ENCODE data around the gene HEXB.
"Not testable (repeated sequence)": the region's sequence is repeated elsewhere in the genome, so short reads cannot be mapped to it uniquely, and the experiment has no call there.

The HEXB gene

DNA sequence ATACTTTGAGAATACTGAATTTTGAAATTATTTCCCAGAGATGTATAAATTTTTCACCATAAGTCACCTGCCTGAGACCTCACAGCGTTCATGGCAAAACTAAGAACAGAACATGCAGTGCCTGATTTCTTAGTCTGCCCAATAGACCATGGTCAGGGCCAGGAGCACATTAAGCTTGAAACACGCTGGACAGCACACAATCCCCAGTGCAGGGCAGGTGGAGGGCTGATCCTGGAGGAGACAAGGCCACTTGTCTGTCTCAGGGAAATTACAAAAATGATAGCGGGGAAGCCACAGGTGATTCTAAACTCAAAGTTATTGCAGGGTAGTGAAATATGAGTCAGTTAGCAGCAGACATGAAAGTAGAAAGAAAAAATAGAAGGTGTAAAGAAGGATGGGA is 25.9 kb upstream of the HEXB start:
- DNase-seq (ENCODE audit: low read depth) = no peak

DNA sequence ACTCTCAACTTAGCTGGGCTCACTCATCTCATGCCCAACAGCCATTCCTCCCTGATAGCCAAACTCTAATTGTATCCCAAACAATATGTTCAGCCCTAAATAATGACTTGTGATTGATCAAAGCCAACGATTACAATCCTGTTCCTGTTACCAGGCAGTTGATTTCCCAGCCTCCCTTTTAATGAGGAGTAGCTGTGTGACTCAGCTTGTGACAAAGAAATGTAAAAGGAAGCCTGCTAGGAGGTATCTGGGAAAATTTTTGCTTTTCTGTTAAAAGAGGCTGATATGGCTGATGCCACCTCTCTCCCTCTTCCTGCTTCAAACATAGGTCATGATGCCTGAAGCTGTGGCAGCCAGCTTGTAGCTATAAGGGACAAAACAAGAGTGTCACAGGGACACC is 24.9 kb upstream of the HEXB start:
- DNase-seq (ENCODE audit: low read depth) = no peak

DNA sequence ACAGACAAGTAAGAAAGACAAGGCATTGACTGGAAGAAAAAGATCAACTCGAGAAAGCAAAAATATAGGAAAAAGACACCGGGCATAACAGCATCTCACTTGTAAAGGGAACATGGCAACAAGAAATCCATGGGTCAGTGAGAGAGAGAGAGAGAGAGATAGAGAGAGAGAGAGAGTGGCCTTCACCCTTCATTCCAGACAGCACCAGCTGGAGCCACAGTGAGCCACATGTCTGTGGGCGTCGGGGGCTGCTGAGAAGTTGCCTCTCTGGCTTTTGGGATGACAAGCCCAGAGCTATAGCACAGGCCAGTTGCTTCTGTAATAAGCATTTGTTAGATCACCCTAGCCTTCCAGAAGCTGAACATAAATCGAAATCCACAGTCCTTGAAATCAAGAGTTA is 24.2 kb upstream of the HEXB start:
- DNase-seq (ENCODE audit: low read depth) = no peak

DNA sequence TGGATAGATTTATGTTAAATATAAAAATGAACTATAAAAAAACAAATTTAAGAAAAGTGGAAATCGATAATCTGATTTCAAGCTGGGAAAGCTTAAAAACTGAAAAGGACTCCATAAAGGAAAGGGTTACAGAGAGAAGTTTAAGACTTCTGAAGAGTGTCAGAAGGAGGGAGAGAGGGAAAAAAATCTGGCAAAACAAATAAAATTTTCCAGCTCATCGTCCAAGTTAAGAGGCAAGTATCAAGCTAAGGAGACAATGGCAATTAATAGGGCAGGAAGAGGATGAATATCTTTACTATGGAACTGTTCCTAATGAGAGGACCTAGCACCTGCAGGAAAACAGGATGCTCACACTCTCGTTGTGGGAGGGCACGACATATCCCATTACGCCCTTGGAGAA is 20.5 kb upstream of the HEXB start:
- DNase-seq (ENCODE audit: low read depth) = no peak

DNA sequence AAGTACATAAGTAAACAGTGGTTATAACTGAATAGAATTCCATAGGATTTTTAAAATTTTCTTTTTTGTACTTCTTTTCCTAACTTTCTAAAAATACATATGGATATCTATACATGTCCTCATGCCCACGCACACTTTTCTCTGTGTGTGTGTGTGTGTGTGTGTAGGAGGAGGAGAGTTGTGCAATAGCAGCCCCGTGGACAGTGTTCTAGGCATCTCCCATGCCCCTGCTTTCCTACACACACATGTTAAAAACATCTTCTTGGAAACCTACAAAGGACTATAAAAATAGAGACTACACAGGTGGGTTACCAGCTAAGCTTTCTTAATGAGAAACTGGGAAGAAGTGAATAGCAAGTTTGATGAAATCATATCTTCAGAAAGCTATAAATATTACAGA is 19.8 kb upstream of the HEXB start:
- DNase-seq (ENCODE audit: low read depth) = no peak

DNA sequence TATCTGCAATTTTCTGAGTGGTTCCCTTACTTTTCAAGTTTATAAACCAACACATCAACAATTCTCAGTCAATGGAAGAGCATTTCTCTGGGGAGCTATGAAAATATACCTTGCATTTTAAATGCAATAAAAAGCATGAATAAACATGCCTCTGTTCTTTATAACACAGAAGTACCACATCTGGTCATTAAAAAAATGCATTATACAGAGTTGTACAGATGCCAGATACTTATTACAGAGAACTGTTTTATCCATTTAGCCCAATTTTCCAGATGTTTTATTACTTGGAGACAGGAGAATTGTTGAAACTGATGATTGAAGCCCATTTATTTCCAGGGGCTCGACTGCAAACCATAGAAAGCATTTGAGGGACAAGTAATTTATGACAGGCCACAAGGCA is 19.2 kb upstream of the HEXB start:
- no peak for DNase-seq (ENCODE audit: low read depth)

DNA sequence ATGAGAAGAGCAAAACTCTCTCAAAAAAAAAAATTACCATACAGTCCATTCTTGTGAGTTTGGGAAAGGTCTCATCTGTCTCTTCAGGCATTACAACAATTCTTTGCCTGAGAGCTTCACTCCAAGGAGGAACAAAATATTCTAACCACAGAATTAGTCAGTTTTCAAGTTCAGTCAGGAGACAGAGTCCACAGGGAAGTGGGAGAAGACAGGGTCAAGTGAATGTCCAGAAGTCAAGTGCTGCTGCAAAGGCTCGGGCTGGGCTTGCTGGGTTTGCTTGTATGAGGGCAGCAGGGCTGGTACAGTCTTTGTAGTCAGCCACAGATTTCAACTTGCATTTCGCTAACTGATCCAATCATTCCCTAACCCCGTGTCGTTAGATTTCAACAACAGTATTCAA is 17.6 kb upstream of the HEXB start:
- no peak for DNase-seq (ENCODE audit: low read depth)

DNA sequence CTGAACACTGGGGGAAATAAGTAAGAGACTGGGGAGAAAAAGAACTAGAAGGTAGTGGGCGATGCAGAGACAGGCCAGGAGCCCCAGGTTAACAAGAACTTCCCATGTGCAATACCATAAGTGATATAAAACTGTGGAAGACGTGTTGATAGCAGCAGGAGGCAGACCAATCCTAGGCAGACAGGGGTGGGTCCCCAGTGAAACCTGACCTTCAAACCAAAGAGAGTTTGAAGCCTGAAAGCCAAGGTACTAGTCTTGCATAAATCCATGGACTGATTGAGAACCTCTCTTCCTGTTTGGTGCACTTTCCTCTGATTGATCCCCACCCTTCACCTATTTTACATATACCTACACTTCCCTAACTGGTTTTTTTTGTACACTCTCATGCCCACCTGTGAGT is 15.2 kb upstream of the HEXB start:
- DNase-seq (ENCODE audit: low read depth) = no peak

DNA sequence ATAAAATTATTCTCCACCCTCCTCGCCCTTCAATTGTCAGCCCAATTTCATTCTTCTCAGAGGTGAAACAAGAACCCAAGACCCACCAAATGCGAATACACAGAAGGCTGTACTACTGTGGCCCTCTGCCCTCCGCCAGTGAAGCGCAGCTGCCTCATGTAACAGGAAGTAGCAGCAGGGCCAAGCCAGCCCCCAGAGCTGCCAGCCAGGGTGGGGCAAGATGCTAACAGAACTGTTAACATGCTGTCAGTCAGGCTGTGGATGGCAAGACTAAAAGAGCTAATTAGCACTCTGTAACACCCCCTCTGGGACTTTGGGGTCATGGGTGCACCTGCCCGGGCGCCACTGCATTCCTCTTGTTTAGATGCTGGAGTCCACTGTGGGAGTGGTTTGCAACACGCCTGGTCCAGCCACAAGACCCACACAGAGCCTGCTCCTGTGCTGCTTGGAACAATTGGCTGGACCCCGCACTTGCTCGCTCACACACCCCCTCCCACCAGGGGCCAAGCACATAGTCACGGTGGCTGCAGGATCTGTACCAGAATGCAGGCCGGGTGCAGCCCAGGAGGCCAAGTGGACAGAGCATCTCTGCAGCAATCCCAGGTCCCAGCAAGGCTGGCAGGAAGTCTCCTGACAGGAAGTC is 14.5 kb upstream of the HEXB start:
- no peak for DNase-seq (ENCODE audit: low read depth)

DNA sequence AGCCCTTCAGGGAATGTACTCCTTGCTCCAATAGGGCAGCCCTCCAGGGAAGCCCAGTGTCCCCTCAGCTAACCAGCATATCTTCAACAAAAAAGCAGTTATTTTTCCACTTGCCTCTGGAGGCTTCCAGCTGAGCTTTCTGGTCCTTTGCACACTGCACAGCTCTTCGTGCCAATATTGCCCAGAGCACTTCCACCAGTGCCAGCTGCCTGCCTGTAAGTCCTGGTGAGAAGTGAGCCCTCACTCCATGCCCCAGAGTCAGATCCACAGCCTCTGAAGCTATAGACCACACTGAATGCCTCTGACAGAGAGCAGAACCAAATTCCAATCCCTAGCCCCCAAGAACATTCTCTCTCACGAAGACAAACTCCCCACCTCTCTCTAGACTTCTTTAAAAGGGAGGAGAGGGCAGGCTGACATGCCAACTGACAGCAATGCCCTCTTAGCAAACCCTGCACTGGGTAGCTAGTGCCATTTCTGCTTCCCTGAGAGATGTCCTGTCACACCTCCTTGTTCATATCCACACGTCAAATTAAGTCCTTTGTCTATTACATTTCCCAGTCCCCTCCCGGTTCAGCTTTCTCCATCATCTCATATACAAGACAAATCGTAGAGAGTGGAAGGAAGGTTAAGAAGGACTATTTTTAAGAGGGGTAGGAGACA is 12.7 kb upstream of the HEXB start:
- no peak for DNase-seq (ENCODE audit: low read depth)

DNA sequence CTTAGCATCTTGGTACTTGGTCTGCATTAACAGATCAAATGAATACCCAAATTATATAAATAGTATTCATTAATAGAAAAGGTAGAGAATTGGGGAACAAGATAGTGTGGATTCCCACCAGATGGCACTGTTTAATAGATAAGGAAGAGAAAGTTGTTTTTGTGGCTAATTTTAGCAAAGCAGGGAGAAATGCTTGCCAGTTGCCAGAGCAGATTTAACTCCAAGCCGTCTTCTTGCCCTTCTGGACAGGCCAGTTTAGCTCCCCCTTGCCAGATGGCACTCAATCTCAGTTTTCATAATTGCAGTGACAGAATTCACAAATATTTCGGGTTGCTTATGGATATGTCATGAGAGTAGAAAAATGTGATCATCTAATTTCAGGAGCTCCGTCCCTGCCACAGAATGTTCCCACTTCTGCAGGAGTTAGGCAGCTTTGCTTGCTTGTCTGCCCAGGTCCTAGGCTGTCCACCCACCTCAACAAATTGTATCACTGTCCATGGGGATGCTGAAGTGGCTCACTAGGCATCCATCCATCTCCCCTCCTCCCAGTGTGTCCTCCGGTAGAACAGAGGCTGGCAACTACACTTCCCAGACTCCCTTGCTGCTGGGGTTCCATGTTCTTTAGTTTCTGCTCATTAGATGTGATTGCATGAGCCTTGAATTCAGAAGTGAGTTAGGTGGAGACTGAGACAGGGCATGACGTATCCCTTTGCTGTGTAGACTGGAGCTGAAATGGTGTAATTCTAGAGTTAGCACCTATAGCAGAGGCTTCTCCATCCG is 11.8 kb upstream of the HEXB start:
- DNase-seq (ENCODE audit: low read depth) = no peak

DNA sequence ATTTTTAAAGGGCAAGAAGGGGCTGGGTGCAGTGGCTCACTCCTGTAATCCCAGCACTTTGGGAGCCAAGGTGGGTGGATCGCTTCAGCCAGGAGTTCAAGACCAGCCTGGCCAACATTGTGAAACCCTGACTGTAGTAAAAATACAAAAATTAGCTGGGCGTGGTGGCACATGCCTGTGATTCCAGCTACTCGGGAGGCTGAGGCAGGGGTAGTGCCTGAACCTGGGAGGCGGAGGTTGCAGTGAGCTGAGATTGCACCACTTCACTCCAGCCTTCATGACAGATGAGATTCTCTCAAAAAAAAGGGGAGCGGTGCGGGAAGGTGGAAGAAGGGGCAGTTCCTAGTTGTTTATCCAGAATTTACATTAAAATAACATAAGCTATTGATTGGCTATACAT is 8.6 kb upstream of the HEXB start:
- not testable (repeated sequence) for DNase-seq (ENCODE audit: low read depth)

DNA sequence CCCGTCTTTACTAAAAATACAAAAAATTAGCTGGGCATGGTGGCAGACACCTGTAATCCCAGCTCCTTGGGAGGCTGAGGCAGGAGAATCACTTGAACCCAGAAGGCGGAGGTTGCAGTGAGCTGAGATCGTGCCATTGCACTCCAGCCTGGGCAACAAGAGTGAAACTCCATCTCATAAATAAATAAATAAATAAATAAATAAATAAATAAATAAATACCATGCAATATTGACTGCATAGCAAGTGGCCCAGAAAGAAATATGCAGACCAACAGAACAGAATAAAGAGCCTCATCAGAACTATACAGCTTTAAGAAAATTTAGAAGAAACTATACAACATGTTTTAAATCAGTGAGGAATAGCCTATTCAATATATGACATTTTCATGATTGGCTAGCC is 6.9 kb upstream of the HEXB start:
- not testable (repeated sequence) for DNase-seq (ENCODE audit: low read depth)

DNA sequence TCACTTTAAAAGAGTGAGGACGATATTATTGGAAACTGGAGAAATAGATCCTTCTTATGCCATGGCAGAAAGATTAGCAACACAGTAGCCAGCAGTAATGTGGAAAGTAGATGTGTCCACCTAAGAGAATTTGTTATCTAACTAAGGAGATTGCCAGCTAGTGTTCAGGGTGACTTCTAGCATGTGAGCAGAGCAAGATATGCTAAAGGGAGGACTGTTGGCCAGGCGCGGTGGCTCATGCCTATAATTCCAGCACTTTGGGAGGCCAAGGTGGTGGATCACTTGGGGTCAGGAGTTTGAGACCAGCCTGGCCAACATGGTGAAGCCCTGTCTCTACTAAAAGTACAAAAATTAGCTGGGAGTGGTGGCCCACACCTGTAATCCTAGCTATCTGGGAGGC is 5.7 kb upstream of the HEXB start:
- DNase-seq (ENCODE audit: low read depth) = not testable (repeated sequence)

DNA sequence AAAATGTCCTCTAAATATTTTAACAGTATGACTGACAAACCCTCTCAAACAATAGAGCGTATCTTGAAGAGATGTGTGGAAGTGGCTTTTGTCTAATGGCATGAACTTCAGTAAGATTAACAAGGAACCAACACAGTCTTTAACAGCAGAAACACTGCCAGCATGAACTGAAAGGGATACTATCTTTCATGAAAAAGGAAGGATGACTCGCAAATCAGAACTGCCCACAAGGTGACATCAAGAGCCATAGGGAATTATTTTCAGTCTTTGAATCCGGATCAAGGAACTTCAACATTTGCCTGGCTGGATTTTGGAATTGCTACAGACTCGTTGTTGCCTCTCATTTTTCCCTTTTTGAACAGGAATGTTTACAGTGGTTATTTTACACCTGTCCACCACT is 5.1 kb upstream of the HEXB start:
- no peak for DNase-seq (ENCODE audit: low read depth)

DNA sequence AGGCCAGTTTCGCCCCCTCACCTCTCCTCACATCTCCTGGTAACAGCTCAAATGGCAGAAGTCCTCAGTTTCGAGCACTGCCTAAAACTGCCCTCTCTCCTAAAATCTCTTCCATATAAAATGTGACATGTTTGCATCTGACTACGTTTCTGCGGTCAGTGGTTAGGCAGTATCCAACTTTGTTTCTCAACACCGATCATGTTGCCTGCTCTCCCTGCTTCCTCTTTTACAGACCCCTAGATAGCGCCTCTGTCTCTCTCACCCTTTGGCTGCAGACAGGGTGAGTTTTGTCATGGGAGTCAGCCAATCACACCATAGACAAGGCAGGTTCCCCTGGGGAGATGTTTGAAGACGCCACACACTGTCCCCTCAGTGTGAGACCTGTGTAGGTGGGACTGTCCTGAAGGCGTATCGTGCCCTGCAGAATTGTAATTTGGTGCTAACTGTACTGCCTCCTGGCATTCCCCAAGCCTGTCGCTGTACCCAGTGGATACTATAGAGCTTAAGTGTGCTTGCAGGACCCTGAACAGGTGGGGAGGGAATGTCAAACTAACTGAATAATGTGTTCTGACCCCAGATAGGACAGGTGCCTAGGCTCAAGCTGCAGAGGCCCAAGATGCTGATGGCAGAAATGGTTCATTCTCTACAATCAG is 1.1 kb downstream of the HEXB start:
- no peak for DNase-seq (ENCODE audit: low read depth)

DNA sequence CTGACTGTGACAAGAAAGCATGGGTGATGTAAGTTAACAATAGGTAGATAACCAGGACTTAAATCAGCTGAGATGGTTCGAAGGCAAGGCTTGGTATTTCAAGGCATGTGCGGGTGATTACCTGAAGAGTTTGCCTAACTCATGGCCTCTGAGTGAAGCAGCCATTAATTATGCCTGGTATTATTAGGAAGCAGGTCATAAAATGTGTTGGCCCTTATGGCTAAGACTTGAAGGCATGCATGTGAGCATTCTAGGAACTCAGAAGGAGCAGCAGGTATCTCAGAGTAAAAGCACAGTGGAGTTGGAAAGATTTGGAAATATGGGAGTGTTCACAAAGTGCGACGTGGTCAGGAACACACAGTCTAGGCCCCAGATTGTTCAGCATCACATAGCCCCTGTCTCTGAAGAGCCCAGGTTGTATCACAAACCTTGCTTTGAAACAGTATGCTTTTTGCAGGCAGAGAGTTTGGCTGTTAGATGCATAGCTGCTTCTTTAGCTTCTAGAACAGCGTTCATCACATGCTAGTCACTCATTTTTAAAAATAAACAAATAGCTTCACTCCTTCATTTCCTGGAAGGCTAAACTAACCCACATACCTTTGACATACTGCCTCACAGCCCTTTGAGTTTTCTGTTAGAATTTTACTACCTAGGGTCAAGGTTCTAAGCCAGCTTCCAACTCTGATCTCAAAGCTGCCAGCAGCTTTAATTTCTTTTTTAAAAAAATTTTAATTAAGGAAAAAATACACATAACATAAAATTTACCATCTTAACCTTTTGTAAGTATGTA is 2.1 kb downstream of the HEXB start:
- no peak for DNase-seq (ENCODE audit: low read depth)

DNA sequence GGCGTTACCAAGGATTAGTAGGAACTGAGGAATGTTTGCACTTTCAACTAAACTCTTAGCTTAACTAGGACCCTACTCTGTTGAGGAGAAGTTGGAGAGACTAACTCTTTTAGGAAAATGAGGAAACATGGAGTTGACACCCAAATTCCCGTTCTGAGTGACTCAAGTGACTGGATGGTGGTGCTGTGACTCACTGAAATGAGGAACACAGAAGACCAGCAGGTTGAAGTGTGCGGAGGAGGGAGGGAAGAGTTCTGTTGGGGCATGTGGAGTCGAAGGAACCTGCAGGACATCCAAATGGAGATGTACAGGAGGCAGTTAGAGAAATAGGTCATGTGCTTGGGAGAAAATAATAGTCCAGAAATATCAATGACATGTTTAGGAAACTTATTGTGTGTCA is 8.2 kb downstream of the HEXB start:
- DNase-seq (ENCODE audit: low read depth) = no peak

DNA sequence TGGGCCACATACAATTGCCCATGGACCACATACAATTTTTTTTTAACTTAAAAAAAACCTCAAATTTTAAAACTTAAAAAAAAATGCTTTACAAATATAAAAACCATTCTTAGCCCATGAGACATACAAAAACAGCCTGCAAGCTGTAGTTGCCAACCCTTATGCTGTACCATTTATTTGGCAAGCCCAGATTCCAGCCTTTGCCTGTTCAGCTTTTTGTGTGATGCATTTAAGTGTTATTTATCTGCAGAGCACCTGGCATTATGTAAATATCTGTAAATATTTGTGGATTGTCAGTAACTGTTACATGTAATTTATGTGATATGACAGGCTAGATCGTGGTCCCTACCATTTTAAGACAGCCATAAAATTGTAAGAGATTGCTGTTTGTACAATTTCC is 32.6 kb downstream of the HEXB start:
- DNase-seq (ENCODE audit: low read depth) = no peak

DNA sequence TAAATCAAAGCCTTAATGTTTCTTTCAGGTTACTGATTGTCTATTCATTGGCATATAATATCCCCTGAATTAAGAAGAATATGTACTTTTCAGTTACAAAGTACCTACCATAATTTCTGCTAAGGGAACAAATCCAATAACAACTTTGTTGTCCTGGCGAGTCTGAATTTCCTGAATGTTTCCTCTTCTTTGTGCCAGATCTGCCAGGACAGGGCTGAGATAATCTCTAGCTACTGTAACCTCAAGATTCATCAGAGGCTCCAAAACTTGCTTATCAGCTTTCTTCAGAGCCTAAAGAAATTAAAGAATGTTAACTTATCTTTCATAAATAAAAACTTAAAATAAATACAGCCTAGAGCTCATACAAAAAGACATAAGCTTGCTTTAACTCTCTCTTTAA is 37.2 kb downstream of the HEXB start:
- DNase-seq (ENCODE audit: low read depth) = no peak

DNA sequence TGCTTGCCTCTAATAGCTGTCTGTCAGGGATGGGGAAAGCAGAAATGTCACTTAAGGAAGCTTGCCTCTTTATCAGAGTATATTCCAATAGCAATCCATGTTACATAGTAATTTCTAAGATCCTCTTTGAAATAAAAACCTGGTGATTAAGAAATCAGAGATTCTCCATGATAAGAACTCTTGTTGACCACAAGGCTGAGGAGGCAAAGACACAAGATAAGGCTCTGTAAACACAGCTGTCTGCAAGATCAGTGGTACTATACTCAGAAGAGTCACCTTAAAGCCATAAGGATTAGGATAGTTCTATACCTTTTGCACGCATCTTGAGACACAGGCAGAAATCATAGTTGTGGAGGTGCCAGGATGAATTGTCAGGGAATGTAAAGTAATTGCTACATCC is 40.3 kb downstream of the HEXB start:
- DNase-seq (ENCODE audit: low read depth) = no peak

DNA sequence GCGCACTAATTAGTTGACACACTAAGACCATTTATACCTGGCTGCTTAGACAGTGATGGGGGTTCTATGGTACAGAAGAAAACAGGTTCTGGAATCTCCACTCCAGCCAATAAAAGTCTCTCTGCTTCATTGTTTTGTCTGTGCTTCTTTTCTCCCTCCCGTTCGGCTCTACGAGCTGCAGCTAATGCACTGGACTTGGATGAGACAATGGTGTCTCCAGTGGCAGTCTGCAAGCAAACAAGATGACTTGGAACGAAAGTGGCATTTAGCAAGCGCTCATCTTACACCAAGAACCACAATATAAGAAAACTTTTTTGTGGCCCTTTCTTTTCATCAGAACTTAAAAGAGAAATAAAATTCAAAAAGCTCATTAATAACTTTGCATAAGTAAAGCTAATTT is 51.7 kb downstream of the HEXB start:
- no peak for DNase-seq (ENCODE audit: low read depth)
